ENCODE results near the gene VARS2.
"Not testable (repeated sequence)": the region's sequence is repeated elsewhere in the genome, so short reads cannot be mapped to it uniquely, and the experiment has no call there.

Gene VARS2

DNA sequence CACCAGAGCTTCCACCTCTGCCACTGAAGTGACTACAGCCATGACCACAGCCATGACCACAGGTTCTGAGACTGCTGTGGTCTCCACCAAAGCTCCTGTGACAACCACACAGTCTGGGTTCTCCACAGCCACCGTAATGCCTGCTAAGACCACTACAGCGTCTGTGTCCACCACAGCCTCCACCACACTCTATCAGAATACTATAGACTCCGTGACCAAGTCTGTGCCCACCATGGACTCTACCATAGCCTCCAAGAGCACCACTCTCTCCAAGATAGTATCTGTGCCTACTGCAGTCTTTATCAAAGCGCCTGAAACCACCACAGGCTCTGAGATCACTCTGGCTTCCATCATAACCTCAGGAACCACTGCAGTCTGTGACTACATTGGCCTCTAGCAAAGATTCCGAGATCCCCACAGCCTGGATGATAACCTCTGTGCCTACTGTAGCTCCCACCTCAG is 51.1 kb downstream of the VARS2 start:
- TF ChIP-seq POU6F1 (CRISPR knock-in tag; IDR thresholded peaks at IDR 0.05; ENCODE audit: borderline replicate concordance, low read depth) = no peak
- no peak for TF ChIP-seq ZNF8 (CRISPR knock-in tag; IDR thresholded peaks at IDR 0.05)
- ATAC-seq = no peak

- TF ChIP-seq TSHZ2 (CRISPR knock-in tag; IDR thresholded peaks at IDR 0.05) (no peak), POU6F1 (CRISPR knock-in tag; IDR thresholded peaks at IDR 0.05; ENCODE audit: borderline replicate concordance, low read depth) (no peak), CSRNP3 (CRISPR knock-in tag; IDR thresholded peaks at IDR 0.05) (no peak), PATZ1 (CRISPR knock-in tag; IDR thresholded peaks at IDR 0.05; ENCODE audit: borderline replicate concordance) (no peak), CSDC2 (CRISPR knock-in tag; IDR thresholded peaks at IDR 0.05) (no peak), ZNF70 (CRISPR knock-in tag; IDR thresholded peaks at IDR 0.05) (no peak), ESRRG (CRISPR knock-in tag; IDR thresholded peaks at IDR 0.05) (no peak)
- ATAC-seq = no peak
These were observed 52.1 kb downstream of the VARS2 start for GRCh38 chr6:30966154-30966553.

- ATAC-seq = not testable (repeated sequence)
These were observed 55.1 kb downstream of the VARS2 start for GRCh38 chr6:30969171-30969570.

GRCh38 chr6:30970946-30971345 is 56.9 kb downstream of the VARS2 start:
- TF ChIP-seq ISL1 (CRISPR knock-in tag; IDR thresholded peaks at IDR 0.05) (no peak), ZNF565 (CRISPR knock-in tag; conservative IDR thresholded peaks at IDR 0.05; ENCODE audit: low read depth) (no peak), OSR1 (CRISPR knock-in tag; IDR thresholded peaks at IDR 0.05) (no peak), ZFP3 (CRISPR knock-in tag; IDR thresholded peaks at IDR 0.05) (no peak), ZNF8 (CRISPR knock-in tag; IDR thresholded peaks at IDR 0.05) (no peak), TSHZ2 (CRISPR knock-in tag; IDR thresholded peaks at IDR 0.05) (no peak), GLIS3 (CRISPR knock-in tag; IDR thresholded peaks at IDR 0.05) (no peak), ZNF70 (CRISPR knock-in tag; IDR thresholded peaks at IDR 0.05) (no peak), PATZ1 (CRISPR knock-in tag; IDR thresholded peaks at IDR 0.05; ENCODE audit: borderline replicate concordance) (no peak), CSRNP3 (CRISPR knock-in tag; IDR thresholded peaks at IDR 0.05) (no peak), ZFP30 (CRISPR knock-in tag; IDR thresholded peaks at IDR 0.05) (no peak), ZC3H10 (CRISPR knock-in tag; IDR thresholded peaks at IDR 0.05) (no peak)
- ATAC-seq = no peak

All from SK-N-SH treated with all-trans-retinoic acid at 6 μM for 48 hours (cell line).